ENCODE measurements around the gene NUMB.
"Not testable (repeated sequence)": the region's sequence is repeated elsewhere in the genome, so short reads cannot be mapped to it uniquely, and the experiment has no call there.

NUMB gene

DNA sequence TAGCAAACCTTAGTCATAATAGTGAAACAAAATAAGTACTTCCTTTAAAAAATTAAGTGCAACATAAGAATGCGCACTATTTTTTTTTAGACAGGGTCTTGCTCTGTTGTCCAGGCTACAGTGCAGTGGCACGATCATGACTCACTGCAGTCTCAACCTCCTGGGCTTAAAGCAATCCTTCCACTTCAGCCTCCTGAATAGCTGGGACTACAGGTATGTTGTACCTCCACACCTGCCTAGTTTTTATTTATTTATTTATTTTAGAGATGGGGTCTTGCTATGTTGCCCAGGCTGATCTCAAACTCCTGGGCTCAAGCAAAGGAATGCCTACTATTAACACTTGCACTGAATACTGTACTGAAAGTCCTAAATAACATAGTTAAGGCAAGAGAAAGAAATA is 93.8 kb downstream of the NUMB start:
- DNase-seq: no peak

DNA sequence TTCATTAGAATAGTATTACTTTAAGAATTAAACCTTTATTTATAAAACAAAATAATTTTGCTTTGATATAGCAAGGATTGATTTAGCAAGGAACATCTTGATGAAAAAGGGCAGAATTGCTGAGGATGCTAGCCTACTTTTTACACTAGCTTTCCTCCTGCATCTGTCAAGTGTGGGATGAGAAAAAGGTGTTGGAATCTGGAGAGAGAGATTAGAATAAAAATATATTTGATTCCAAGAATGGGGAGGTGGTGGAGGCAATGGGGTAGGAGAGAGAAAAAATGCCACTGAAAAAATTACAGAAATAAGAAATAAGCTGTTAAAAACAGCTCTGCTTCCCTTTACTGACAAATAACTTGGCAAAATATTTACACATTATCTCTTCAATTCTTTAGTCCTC is 98.9 kb downstream of the NUMB start:
- DNase-seq: no peak

DNA sequence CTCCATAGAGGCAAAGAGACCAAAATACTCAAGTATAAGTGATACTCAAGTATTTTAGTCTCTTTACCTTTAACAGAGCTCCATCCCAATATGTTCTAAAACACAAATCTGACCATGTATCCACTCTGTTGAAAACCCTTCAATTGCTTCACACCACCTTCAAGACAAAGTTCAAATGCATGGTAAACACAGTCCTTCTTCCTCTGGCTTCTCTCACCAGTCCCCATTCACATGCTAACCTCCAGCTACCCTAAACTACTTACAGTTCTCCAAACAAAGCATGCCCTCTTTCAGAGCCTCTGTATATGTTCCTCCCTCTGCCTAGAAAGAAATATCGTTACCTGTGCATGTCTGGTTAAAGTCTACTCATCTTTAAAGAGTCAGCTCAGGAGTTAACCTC is 100.2 kb downstream of the NUMB start:
- DNase-seq: no peak

DNA sequence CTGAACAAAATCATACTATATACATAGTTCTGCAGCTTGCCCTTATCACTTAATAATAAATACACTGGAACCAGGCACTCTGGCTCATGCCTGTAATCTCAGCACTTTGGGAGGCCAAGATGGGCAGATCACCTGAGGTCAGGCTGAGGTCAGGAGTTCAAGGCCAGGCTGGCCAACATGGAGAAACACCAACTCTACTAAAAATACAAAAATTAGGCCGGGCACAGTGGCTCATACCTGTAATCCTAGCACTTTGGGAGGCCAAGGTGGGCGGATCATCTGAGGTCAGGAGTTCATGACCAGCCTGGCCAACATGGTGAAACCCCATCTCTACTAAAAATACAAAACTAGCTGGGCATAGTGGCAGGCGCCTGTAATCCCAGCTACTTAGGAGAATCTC is 109.3 kb downstream of the NUMB start:
- DNase-seq: not testable (repeated sequence)

DNA sequence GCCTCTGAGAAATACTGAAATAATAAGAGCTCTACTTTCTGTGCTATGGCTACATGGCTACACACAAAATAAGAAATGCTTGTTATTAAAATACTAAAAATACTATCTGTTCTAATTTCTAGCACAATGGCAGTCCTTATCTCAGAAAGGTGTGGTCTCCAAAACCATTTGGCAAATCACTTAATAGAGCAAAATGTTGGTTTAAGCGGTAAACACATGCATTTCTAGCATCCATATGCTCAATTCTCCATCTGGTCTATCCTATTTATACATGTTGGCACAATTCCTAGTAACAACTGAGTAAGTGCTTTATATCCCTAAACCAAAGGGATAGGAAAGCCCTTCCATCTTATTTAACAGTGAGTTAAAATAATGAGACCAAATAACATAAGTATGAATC is 114.0 kb downstream of the NUMB start:
- no peak for DNase-seq

DNA sequence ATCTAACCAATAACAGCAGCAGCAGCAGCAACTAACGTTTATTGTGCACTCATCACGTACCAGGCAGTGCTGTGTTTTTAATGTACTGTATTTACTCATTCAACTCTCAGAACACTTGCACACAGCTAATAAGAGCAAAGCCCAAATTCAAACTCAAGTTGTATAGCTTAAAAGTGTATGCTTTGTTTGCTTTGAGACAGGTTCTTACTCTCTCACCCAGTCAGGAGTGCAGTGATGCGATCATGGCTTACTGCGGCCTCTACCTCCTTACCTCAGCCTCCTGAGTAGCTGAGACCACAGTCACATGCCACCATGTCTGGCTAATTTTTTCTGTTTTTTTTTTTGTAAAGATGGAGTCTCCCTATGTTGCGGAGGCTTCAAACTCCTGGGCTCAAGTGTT is 115.7 kb downstream of the NUMB start:
- DNase-seq: no peak

DNA sequence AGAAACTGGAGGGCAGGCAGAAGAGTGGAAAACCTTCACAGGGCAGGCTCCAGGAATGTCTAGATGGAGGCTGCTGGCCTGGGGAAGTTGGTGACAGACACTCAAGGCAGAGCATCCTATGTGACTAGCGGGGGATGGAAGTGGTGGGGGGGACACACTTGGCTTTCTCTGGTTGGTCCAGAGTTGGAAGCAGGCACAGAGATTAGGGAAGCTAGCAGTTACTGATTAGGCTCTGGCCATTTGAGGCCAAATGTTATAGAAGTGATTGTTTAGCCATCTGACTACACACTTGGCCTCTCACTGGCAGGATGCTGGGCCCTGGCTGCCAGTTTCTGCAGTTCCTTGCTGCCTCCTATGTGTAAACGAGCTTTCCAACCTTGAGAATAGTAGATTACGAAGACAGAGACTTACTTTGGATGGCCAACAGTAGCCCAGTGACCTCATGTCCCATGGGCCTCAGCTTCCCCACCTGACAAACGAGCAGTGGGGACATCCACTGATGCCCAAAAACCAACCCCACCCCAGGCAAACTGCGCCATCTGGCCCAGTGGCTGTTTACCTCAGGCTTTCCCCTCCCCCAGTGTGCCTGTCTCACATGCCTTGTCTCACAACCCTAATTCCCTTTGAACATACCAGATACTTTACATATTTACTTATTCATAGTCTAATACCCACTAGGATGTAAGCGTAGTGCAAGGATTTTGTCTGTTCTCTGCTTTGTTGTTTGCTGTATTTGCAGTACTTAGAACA is 118.3 kb downstream of the NUMB start:
- no peak for DNase-seq

DNA sequence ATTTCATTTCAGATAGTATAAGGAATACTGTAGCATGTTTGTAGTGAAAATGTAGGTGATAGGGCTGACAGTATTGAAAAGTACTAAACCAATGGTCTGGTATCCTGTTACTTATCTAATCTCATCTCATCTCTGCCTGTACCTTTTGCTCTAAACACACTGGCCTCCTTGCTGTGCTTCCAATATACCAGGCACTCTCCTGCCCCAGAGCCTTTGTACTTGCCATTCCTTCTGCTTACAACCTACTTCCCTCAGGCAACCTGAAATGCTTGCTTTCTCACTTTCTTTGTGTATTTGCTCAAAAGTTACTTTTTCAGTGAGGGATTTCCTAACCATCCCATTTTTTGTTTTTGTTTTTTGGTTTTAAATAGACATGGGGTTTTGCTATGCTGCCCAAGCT is 119.1 kb downstream of the NUMB start:
- DNase-seq: no peak

DNA sequence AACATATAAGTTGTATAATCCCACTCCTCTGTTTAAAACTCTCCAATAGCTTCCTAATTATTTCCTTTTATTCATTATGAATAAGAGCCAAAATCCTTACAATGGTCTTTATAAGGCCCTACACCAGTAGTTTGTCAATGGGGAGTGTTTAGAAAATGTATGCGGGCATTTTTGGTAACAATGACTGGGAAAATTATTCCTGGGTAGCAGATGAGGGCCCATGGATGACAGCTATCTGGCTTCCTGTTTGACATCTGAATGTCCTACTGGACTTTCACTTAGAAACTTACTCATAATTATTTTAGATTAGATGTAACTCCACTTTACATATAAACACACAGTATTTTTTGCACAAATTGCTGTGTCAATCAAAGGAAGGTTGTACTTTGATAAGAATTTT is 119.8 kb downstream of the NUMB start:
- DNase-seq: no peak

DNA sequence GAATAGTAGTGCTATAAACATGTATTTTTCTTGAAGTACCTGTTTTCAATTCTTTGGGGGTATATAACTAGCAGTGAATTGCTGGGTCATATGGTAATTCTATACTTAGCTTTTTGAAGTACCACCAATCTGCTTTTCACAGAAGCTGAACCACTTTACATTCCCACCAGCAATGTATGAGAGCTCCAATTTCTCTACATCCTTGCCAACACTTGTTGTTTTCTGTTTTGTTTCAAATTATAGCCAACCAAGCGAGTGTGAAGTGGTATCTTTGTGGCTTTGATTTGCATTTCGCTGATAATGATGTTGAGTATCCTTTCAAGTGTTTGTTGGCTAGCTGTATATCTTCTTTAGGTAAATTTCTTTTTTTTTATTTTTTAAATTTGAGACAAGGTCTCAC is 125.3 kb downstream of the NUMB start:
- no peak for DNase-seq

DNA sequence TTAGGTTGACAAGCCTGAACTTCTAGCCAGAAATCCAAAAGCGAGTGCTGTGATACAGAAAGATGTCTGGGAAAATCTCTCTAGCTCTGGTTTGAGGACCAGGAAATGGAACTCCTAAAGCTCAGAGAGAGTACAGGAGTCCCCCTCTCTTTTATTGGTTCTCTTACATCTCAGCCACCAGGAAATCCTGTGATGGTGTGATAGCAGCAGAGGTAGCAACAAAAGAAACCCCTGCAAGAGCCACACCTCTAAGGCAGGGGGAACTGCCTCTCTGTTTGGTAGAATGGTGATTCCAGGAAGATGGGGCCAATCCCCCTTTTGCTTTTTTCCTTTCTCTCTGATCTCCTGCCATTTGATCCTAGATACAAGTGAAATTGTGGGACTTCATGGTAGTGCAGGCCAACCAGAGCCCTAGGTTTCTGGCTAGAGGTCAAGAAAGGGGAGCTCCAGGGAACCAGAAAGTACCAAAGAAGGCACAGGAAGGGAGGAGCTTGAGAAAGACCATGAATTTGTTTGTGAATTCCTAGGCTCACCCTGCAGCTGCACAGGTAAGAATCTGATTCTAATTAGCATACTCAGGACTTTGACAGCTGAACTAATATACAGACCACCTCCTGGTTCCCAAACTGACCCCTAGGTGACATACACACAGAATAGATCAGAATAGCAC is 132.6 kb downstream of the NUMB start:
- no peak for DNase-seq

DNA sequence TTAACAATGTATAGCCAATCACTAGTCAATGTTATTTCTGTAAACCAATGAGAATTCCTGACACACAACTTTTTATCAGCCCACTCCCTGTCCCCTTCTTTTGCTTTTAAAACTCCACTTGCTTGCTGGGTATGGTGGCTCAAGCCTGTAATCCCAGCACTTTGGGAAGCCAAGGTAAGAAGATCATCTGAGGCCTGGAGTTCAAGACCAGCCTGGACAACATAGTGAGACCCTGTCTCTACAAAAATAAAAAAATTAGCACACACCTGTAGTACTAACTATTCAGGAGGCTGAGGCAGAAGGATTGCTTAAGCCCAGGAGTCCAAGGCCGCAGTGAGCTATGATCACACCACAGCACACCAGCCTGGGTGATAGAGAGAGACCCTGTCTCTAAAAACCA is 133.3 kb downstream of the NUMB start:
- DNase-seq: no peak

DNA sequence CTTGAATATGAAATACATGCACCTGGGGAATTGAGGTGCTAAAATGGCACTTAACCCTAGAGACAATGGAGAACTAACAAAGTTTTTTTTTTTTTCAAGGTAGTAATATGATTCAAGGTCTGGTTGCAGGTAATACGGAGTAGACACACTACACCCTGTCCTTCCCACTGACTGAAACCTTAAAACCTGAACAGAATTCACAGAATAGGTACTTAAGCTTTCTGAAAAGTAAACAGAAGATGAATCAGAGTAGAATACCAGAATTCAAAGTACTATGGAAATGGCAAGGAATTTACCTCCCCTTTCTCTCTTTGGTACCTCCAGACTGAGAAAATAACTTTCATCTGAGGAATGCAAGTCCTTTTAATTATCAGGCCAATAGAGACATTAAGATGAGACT is 133.8 kb downstream of the NUMB start:
- DNase-seq: no peak

DNA sequence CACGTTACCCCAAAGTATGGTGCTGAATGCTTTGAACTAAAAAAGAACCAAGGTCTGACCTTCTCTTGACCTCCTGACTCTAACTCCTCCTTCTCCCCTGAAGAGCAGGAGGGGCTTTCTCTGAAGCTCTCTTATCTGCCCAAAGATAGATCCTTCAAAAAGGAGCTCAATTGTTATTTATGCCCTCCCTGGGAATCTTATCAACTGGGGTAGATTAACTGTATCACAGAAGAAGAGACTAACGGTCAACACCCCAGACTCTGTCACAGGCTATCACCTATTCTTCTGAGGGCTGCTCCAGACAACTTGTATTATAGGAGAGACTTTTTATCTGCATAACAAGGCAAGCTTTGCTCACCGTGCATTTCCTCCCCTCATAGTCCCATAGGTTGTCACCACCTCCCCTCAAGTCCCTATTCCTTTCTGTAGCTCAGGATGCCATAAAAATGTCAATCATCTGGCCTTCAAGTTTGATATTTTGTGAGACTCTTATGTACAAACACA is 134.4 kb downstream of the NUMB start:
- DNase-seq: no peak

DNA sequence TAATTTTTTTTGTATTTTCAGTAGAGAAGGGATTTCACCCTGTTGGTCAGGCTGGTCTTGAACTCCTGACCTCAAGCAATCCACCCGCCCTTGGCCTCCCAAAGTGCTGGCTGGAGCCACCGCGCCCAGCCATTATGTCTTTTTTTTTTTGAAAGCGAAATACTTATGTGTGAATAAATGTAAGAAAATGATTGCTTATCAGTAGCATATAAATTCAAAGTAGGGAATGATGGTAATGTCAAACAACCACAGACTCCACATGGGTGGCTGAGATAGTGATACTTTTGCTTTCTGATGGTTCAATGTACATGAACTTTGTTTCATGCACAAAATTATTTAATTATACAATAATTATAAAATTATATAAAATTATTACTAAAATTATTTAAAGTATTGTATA is 145.2 kb downstream of the NUMB start:
- DNase-seq: no peak

DNA sequence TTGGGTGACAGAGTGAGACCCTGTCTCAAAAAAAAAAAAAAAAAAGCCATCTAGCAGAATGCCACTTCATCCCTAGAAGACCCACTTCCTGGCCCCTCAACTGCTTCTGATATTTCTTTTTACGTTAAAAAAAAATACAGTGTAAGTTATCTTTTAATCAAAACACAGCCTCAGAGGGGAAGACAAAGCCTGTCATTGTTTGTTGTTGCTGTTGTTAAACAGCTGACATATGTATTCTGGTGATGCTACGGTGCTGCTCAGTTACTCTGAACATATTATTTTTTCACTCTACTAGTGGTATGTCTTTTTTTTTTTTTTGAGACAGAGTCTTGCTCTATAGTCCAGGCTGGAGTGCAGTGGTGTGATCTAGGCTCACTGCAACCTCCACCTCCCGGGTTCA is 145.7 kb downstream of the NUMB start:
- DNase-seq: no peak

DNA sequence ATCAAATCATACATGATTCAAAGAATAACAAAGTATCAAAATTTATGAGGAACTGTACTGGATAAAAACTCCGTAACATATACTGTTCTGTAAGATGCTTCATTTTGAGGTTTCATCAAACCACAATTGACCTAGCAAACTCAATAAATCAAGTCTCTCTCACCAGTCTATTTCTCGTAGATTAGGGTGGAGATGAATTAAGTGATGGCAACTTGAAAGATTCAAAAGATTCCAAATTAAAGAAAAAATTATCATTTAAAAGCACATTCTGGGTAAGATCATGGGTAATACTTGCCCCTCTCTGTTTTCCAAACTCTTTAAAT is 146.7 kb downstream of the NUMB start:
- no peak for DNase-seq

DNA sequence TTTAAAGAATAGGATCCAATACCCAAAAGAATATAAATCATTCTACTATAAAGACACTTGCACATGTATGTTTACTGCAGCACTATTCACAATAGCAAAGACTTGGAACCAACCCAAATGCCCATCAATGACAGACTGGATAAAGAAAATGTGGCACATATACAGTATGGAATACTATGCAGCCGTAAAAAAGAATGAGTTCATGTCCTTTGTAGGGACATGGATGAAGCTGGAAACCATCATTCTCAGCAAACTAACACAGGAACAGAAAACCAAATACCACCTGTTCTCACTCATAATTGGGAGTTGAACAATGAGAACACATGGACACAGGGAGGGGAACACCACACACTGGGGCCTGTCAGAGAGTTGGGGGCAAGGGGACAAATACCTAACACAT is 149.1 kb downstream of the NUMB start:
- DNase-seq: not testable (repeated sequence)

DNA sequence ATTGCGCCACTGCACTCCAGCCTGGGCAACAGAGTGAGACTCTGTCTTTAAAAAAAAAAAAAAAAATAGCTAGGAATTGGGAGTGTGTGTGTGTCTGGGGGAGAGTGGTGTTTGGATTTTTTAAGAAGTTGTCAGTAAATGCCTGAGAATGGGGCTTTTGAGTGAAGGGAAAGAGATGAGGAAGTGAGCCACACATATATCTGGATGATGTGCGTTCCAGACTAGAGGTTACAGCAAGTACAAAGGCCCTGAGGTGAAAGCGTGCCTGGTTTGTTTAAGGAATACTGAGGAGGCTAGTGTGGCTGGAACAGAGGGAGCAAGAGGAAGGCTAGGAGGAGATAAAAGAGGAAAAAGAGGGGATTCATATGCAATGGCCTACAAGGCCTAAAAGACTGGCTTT is 151.1 kb downstream of the NUMB start:
- no peak for DNase-seq

DNA sequence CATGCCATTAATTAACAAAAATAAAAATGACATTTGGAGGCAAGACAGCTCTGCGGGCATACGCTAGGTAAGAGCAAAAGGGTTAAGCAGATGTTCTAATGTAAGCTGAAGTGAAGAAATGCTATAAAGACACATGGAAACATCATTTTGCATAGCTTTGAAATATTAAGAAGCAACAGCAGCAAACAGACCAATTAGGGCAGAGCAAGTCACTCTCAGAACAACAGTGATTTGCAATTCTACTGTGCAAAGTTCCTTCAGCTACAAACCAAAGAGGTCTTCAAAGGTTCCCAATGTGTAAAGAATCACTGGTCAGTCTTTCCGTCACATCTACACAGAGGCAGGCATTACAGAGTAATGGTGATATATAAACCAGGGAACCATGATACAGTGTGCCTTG is 152.8 kb downstream of the NUMB start:
- no peak for DNase-seq

DNA sequence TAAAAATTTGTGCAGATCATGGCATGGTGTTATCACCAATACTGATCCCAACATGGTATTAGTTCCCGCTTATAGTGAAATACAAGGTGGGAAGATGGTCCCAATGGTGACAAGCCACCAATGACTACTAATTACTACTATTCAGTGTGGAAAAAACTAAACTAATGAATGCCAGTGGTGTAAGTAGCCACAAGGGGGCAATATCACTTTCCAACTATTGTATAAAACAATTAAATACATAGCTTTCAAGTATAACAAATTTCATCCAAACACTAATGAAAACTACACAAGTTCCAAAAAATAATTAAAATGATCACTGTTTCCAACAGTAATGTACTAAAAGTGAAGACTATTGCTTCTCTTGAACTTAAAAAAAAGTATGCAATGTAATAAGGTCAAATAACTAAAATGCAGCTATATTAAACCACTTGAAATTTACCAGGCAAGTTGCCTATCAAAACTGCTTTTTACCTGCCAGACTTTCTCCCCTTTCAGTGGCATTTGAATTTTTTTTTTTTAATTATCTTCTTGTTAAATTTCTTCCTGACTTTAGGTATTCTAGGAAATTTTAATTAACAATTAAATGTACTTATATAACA is 163.0 kb downstream of the NUMB start:
- DNase-seq: peak in 3 of 56 donors; percentile 3 to 10 (median 3)

DNA sequence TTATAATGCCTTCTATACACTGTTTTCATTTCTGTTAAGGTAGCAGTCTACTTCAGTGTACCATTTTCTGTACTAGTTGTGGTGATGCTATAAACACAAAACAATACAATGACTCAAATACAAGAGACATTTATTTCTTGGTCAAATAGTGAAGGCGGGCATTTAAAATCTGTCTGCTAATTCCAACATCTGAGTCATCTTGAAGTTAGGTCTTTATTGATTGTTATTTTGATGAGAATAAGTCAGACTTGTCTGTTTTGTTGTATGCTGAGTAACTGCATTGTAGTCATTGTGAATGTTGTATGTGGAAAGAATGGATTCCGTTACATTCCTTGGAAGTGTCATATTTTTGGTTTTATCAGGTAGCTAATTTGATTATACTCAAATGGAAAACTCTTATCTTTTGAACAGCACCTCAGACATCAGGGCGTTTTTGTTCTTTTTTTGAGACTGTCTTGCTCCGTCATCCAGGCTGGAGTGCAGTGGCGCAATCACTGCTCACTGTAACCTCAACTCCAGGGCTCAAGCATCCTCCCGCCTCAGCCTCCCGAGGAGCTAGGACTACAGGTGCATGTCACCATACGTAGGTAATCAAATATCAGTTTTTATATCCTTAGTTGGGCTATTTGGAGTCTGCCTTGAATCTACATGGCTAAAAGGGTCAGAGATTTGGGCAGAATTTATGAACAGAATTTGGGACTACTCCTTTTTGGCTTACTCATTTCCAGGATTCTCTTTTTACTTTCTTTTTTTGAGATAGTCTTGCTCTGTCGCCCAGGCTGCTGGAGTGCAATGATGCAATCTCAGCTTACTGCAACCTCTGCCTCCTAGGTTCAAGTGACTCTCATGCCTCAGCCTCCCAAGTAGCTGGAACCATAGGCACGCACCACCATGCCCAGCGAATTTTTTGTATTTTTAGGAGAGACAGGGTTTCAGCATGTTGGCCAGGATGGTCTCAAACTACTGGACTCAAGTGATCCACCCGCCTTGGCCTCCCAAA is 164.3 kb downstream of the NUMB start:
- no peak for DNase-seq
